Glomerular visceral epithelial cell (primary cell): ENCODE results near the gene MEF2D.

Experiments used
- DNase-seq: peaks from one replicate; pipeline ENCODE4 v3.0.0-alpha.2; 2016; ENCODE audit errors: extremely low spot score

The MEF2D gene

GRCh38 chr1:156524481-156524869 is 23.9 kb upstream of the MEF2D start:
- no peak for DNase-seq

DNA sequence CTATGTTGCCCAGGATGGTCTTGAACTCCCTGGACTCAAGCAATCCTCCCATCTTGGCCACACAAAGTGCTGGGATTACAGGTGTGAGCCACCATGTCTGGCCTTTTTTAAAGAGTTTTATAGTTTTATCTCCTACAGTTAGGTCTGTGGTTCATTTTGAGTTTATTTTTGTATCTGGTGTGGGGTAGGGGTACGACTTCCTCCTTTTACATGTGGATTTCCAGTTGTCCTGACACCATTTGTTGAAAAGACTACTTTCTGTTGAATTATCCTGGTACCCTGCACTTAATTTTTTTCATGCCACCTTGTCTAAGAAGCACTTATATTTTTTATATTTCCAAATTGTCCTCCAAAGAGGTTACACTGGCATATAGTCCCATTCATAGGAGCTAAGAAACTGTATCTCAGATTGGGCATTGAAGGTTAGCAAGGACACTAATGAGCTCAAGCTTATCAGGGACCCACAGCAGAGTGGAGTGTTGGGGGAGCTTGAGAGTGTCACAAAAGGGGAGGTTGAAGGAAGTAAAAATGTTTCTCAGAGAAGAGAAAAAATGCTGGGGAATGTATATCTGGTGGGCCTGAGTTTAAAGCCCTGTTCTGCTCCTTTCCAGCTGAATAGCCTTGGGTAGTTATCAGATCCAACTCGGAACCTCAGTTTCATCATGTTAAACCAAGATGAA is 23.4 kb upstream of the MEF2D start:
- DNase-seq: no peak

DNA sequence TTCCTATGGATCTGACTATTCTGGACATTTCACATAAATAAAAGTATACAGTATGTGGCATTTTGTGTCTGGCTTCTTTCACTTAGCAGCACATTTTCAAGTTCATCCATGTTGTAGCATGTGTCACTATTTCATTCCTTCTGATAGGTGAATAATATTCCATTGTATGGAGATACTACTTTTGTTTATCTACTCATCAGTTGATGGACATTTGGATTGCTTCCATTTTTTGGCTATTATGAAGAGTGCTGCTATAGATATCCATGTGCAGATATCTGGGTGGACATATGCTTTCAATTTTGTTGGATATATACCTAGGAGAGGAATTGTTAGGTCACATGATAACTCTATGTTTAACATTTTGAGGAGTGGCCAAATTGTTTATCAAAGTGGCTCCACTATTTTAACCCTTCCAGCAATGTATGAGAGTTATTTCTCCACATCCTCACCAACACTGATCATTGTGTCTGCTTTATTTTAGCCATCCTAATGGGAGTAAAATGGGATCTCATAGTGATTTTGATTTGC is 21.9 kb upstream of the MEF2D start:
- DNase-seq: no peak

- no peak for DNase-seq
Measured at GRCh38 chr1:156517748-156518147, 17.2 kb upstream of the MEF2D start.

DNA sequence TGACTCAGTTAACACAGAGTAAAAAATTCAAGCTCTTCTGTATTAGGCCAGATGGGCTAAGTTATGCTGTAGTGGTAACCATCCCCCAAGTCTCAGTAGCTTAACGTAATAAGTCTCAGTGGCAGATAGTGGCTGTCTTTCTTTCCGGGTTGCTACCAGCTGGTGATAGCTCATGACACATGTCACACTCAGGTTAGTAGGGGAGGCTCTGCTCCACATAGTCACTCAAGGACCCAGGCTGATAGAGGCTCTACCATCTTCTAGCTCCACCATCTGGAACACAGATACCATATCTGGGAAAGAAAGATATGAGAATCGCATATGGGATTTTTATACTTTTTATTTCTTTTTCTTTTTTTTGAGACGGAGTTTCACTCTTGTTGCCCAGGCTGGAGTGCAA is 16.2 kb upstream of the MEF2D start:
- no peak for DNase-seq

- no peak for DNase-seq
Measured at GRCh38 chr1:156515956-156516355, 15.4 kb upstream of the MEF2D start.

- no peak for DNase-seq
Measured at GRCh38 chr1:156513185-156513584, 12.6 kb upstream of the MEF2D start.

- no peak for DNase-seq
Measured at GRCh38 chr1:156511644-156512043, 11.1 kb upstream of the MEF2D start.

- DNase-seq: no peak
Measured at GRCh38 chr1:156510709-156511108, 10.1 kb upstream of the MEF2D start.

DNA sequence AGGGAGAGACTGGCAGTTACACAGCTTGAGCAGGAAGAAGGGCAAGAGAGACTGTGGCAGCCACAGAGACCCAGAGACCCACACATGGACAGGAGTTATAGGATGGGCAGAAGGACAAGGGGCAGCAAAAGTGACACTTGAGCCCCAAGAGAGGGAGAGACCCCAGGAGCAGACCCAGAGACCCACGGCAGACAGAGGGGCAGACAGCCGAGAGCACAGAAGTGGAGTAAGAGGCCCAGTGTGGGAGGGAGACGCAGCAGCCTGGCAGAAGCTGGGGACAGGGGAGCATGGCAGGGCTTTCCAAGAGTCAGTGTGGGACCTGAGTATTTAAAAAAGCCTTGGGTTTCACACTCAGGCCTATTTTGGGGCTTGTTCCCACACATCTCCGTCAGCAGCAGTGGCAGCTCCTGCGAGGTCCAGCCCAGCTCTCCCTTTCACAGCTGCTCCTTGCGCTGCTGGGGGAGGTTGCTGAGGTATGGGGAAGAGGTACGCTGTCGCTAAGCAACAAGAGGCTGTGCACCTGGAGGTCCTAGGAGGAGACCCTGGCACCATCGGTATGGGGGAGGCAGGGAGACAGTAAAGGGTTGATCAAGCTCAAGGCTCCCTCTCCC is 9.0 kb upstream of the MEF2D start:
- no peak for DNase-seq

DNA sequence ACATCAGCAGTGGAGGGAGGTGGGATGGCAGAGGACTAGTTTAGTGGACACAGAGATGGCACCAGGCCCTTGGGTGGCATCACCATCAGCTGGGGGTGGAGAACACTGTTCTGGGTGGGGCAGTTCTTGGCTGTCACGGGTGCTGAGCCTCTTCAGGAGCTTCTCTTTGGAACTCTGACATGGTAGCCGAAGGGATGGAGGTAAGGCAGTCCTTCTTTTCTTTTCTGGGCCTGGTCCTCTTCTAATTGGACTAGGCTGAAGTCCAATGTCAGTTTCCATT is 8.3 kb upstream of the MEF2D start:
- no peak for DNase-seq

DNA sequence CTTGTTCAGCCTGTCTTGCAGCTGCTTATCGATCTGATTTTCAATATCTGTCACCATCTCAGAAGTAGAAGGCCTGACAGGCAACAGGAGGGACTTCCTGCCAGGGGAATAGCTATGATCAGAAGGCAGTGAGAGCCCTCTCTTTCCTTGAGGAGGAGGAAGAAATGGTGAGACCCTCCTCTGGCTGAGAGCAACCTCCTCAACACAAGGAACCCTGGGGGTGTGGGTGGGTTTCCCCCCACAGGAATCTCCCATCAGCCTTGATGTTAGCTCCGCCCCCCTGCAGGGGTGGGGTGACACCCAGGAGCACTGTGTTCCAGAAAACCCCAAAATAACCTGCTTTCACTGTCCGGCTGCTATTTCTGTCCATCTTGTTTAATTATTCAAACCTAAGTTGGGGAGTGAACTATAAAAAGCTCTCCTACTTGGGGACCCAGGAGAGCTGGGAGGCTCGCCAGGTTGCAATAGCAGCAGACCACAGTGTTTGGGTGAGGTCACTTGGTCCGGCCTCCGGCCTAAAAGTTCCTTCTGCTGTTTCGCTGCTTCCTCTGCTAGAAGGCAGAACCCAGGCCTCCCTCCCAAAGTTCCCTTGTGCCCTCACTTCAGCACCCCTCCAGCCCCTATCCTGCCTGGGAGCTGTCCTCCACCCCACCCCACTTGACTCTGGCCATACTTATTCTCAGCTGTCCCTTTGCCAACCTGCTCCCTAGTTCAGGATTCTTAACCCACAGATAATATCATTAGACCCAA is 7.8 kb upstream of the MEF2D start:
- DNase-seq: peak; percentile 18

DNA sequence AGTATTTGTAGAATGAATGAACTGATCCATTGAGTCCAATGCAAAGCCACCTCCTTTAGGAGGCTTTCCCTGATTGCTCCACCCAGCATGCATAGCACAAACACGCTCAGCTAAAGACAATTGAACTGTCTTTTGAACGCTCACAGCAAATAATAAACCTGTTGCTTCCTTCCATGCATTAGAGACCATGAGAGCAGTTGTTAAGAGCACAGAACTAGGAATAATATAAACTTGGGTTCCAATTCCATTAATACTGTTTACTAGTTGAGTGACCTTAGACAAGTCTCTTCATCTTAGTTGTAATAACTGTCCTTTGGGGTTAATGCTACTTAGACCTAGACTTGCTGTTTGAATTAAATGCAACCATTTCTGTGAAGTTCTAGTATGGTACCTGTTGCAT is 5.9 kb upstream of the MEF2D start:
- no peak for DNase-seq

DNA sequence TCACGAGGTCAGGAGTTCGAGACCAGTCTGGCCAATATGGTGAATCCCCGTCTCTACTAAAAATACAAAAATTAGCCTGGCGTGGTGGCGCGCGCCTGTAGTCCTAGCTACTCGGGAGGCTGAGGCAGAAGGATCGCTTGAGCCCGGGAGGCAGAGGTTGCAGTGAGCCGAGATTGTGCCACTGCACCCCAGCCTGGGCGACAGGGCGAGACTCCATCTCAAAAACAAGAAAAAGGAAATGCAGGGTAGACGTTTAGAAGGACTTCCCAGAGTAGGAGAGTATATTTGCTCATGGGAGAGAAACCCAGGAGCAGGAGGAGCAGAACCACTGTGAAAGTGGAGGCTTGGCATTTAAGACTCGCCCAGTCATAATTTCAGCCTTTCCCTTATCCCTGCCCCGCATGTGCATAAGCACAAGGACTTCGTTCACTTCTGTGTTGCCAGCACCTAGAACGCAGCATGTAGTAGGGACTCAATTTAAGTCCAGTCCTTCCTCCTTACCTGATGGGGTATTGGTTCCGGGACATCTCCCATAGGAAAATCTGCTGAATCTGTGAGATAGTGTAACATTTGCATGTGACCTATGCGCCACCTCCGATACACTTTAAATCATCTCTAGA is 5.2 kb upstream of the MEF2D start:
- no peak for DNase-seq

DNA sequence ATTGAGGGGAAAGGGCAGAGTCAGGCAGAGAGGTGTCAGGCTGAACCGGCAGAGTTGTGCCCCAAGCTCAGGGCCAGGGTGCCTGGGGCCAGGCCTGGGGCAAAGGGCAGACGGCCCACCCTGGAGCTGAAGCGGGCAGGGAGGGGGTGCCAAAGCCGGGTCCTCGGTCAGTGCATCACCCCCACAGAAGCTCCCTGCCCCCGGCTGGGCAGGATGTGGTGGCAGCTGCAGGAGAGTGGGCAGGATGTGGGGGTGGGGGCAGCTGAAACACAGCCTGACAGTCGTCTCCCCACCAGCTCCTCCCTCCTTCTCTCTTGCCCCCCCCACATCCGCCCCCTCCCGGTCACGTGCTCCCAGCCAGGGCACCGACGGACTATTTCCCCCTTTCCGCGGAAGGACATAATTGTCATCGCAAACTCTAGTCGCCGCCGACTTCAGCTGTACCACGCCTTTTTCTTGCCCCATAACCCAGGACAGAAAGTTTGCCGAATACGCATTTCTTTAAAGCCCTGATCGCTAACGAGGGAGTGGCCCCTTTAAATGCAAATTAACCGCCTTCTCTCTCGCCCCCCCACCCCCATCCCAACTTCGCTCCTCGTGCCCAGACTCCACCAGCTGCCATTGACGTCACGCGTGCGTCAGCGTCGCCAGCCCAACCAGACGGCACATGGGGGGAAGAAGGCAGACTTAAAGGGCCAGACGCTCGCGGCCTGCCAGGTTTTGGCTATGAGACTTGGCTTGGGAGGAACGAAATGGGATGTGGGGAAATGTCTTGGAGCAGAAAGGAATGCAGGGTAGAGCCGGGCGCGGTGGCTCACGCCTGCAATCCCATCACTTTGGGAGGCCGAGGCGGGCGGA is 4.5 kb upstream of the MEF2D start:
- DNase-seq: peak; percentile 98

GRCh38 chr1:156504438-156504813 is 3.9 kb upstream of the MEF2D start:
- peak; percentile 23 for DNase-seq

GRCh38 chr1:156503698-156504437 is 3.3 kb upstream of the MEF2D start:
- DNase-seq: peak; percentile 20

- peak; percentile 92 for DNase-seq
Measured at GRCh38 chr1:156502894-156503697, 2.5 kb upstream of the MEF2D start.

- no peak for DNase-seq
Measured at GRCh38 chr1:156502391-156502893, 1.9 kb upstream of the MEF2D start.
